DMS79 (cell line): ENCODE measurements around the gene TRIO.

ENCODE experiments used
- DNase-seq: peaks from one replicate; lab custom pipeline; 2025; lab: John Stamatoyannopoulos, UW

The TRIO gene

GRCh38 chr5:14488709-14489108, 345.6 kb downstream of the TRIO start:
- no peak for DNase-seq

DNA sequence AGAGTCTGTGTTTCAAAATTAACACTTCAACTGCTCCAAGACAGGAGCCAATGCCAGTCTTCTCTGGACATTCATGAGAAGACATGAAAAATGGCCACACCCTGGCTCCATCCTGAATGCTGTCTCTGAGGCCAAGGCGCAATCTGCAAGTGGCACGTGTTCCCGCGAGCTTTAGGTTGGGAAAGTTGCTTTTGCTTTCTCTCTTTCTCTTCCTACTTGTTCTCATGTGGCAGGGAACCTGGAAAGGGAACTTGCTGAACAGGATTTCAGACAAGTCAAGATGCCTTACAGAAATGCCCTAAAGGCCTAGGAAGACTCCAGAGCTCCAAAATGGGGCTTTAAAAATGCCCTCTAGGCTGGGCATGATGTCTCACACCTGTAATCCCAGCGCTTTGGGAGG, 346.5 kb downstream of the TRIO start:
- no peak for DNase-seq

- no peak for DNase-seq
These were observed 347.2 kb downstream of the TRIO start for GRCh38 chr5:14490309-14490711.

DNA sequence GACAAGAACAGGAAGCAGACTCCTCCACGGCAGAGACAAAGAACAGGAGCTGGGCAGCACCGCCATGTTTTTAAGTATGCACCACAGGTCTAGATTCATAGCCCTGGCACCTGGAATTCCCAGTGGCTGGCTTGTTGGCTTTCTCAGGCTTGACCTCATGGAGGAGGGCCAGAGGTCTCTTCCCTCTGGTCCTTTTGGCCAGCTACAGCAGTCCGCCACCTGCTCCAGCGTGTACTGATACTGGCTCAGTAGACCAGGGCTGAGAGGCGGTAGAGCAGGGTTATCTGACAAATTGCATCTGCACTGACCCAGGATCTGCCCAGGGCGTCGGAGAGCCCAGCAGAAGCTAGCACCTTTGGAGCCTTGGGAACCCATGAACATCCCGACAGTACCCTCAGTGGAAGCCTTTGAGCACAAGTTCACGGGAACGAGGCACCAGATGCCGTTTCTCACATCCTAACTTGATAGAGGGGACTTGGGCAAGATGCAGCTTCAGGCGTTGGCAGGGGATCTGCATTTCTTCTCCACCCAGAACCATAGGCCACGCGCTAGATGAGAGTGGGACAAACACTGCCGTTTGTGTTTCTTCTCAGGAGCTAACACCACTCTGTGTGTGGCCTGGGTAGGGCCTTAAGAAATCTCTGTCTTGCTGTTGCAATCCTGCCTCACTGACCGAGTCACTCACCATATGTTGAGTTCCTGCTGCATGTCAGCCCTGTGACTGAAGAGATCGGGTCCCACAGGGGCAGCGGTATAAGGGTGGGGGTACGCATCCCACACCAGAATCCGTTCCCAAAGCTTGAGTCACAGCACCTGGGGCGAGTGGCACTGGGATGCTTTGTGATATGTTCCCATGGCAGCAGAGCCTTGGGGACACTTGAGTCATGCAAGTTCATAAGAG, 348.1 kb downstream of the TRIO start:
- no peak for DNase-seq

DNA sequence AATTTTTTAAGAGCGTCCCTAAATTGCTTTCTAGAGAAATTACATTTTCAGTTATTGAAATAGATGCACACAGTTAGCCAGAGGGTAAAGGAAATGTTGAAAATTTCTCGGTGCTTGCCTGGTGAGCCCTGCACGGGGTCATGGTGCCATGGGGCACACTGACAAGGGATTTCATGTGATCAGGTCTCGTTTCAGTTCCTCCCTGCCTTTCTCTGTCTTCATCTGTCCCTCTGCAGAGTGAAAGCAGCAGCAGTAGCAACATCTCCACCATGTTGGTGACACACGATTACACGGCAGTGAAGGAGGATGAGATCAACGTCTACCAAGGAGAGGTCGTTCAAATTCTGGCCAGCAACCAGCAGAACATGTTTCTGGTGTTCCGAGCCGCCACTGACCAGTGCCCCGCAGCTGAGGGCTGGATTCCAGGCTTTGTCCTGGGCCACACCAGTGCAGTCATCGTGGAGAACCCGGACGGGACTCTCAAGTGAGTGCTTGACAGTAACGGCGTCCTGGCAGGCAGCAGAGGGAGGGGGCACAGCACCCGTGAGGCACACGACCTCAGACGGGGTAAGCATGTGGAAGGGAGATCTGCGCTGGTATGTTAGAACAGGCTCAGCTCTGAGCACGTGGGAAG, 349.3 kb downstream of the TRIO start:
- no peak for DNase-seq

DNA sequence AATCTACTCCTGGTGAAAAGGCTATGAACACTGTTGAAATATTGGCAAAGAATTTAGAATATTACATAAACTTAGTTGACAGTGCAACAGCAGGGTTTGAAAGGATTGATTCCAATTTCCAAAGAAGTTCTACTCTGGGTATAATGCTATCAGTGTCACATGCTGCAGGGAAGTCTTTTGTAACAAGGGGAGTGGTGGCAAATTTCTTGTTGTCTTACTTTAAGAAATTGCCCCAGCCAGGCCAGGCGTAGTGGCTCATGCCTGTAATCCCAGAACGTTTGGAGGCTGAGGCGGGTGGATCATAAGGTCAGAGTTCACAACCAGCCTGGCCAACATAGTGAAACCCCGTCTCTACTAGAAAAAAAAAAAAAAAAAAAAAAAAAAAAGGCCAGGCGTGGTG, 352.2 kb downstream of the TRIO start:
- no peak for DNase-seq

- DNase-seq: no peak
These were observed 354.2 kb downstream of the TRIO start for GRCh38 chr5:14497311-14497710.

DNA sequence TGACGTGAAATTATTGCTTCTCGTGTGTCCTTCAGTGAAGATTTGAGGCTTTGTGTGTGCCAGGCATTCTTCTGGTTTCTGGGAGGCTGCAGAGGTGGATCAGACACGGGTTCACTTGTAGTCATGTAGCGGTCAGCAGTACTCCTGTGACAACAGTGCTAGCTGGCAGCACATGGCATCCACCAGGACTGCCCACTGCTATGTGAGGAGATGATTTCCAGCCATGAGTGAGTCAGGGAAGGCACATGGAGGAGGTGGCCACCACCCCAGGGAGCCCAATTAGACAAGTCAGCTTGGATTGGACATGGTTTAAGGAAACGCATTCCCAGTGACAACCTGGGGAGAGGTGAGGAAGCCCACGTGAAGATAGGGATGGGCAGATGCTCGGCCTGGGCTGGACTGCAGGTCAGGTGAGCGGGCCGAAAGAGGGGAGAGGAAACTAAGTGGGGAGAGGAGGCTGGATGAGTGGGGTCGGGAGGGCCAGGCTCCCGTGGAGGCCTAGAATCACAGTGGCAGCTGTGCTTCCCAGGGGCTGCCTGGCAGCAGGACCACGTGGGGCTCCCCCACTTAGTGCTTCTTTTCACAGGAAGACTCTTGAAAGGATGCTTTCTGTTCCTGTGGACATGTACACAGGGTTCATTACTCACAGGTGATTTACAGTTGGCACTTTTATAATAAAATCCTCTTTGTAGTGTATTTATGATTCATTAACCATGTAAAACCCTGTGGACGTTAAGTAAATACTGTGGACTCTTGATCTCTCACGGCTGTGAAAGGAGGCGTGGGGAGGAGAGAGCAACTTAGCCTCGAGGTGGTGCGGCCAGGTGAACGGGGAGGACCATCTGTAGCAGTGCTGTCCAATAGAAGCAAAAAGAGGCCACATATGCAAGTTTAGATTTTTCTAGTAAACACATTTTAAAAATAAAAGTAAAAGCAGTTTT, 358.5 kb downstream of the TRIO start:
- DNase-seq: peak; percentile 68

DNA sequence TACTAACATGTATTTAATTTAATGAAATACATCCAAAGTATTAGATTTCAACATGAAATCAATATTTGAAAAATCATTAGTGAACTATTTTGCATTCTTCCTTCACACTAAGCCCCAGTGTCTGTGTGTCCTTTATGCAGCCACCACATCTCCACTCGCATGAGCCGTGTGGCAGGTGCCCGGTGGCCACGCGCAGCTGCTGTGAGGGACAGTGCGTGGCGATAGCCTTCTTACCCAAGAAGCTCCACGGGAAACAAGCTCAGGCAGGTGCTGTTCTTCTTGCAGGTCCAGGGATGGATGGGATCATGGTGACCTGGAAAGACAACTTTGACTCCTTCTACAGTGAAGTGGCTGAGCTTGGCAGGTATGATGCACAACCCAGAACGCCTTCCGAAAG, 359.1 kb downstream of the TRIO start:
- DNase-seq: no peak

GRCh38 chr5:14503017-14503680, 360.0 kb downstream of the TRIO start:
- no peak for DNase-seq

- no peak for DNase-seq
These were observed 360.7 kb downstream of the TRIO start for GRCh38 chr5:14503681-14504331.

- DNase-seq: no peak
These were observed 361.2 kb downstream of the TRIO start for GRCh38 chr5:14504332-14504727.

DNA sequence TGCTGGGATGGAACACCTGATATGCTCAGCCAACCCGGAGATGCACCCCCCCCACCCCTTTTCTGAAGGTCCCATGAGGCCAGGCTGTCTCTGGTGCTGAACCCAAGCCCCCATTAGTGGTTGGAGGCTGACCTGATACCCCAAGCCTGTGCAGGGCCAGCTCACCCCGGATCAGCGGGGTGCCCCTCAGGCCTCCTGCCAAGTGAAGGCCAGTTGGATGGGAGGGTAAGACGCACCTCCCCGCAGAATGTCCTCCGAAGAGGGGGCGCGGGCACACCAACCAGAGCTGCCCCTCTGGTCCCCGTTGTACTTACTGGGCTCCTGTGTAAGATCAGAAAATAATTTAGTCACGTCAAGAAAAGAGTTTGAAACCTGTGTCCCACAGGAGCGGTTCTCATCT, 361.7 kb downstream of the TRIO start:
- DNase-seq: no peak

DNA sequence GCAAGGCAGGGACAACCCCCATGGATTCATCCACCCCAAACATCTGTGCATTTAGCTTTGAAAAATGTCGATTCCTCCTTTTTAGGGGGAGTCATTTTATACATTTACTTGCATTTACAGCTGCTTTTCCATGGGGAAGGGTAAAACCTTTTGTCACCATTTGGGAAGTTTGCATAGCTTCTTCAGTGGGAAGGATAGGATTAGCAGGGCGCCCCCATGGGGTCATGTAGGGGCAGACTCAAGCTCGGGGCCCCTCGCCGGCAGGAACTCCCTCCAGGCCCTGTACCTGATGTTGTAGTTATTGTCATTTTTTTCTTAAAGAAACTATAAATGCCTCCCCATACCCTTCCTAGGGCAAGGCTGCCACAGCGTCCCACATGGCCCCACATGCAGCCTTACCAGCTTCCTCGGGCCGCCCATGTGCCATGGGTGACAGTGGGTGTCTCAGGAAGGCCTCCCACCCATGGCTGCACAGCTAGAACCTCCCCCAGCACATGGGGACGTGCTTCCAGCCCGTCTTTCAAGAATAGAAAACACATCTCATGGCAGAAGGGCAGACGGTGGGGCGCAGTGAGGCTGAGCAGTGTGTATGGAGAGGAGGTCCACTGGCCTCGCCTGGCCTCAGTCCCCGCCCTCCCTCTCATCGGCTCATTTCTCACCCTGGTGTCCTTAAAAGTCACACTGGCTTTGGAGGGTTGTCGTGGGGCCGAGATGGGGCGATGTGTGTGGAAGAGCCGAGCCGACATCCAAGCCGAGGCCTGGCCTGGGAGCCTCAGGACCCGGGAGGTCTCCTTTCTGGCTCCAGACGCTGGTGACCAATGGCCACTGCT, 362.4 kb downstream of the TRIO start:
- DNase-seq: no peak

- no peak for DNase-seq
These were observed 363.0 kb downstream of the TRIO start for GRCh38 chr5:14506140-14506538.

- no peak for DNase-seq
These were observed 363.5 kb downstream of the TRIO start for GRCh38 chr5:14506661-14507060.

DNA sequence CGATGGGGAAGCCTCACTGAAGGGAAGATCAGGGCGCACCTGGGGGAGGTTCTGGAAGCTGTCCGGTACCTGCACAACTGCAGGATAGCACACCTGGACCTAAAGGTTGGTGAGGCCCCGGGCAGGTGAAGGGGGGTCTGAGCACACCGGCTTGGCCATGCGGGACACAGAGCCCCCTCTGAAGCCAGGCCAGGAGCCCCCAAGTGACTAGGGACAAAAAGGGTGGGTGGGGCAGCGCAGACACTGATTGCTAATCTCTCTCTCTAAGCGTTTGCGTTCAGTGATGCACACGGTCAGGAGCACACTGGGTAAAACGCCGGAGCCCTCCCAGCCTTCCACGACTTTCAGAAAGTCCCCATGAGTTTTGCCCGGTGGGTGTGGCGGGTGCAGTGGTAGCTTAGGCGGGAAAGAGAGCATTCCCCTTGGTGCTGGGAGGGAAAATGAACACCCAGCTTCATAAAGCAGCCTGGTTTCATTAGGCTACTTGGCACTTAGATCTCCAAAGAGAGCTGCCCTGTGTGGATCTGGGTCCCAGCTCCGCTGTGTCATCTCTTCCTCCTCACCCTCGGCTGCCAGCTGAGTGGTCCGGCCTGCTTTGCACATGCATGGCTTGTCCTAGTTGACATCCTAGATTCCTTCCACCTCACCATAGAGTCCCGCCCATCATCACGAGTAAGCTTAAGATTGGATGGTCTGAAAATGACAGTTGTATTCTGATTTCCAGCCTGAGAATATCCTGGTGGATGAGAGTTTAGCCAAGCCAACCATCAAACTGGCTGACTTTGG, 364.2 kb downstream of the TRIO start:
- DNase-seq: no peak

GRCh38 chr5:14508046-14508445, 364.9 kb downstream of the TRIO start:
- no peak for DNase-seq

DNA sequence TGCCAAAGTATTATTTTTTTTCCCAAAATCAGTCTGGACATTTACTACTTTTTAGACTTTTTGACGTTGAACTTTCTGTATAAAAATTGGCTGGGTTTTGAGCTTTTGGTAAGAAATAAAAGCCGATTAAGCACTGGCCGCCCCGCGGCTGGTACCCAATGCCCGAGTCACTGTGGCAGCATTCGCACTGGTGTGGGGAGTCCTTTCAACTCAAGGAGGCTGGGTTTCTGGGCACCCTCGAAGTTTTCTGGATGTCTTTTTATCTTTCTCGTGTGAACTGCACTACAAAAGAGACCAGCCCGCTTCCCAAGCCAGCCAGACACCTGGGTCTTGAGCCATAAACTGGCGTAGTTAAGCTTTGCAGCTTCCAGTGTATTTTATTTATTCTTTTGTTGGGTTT, 366.4 kb downstream of the TRIO start:
- no peak for DNase-seq
